Lower leg skin (tissue), 4 donors: ENCODE measurements around the gene ZNF337. TPM values are rescaled to one million over a fixed set of nuclear protein-coding genes. Genes with fewer than 3 reads are reported as not detected.

Source experiments
- DNase-seq, 2 donors: peaks; one replicate each; pipeline ENCODE4 v3.0.0-alpha.2; 2019; ENCODE audit warnings: low spot score in 2 of 2
- H3K4me3 ChIP-seq: fragments of 200-600 bp; sonication (generic); 2 replicates; pipeline ENCODE4 v1.5.1; 2017; ENCODE audit warnings: mild to moderate bottlenecking, low read depth; ENCODE audit not compliant: poor library complexity, severe bottlenecking
- CTCF ChIP-seq, 3 donors: fragments of 450-650 bp; IDR thresholded peaks; one replicate each; pipeline ENCODE4 v1.5.1; 2016; ENCODE audit warnings: antibody characterized with exemption in 3 of 3, mild to moderate bottlenecking in 3 of 3, moderate library complexity in 2 of 3
- POLR2A ChIP-seq, 2 donors: fragments of 450-650 bp; IDR thresholded peaks; one replicate each; pipeline ENCODE4 v1.6.1; 2016 to 2017; ENCODE audit warnings: antibody characterized with exemption in 2 of 2, mild to moderate bottlenecking in 1 of 2, moderate library complexity in 1 of 2
- WGBS, 2 donors: methylation state at CpG; one replicate each; pipeline ENCODE4 v1.1.5; 2018; 5-methylcytosine and 5-hydroxymethylcytosine counted together
- intact Hi-C: fragments of 100-400 bp; cut with DNase I; formaldehyde crosslinking; loops from one replicate; pipeline ENCODE4 v1.15.0; 2023; ENCODE audit warnings: low total_unique reads
- total RNA-seq, 4 donors: library from RNA; depleted of rRNA; stranded (reverse); fragments of >200 nt; gene quantifications; one replicate each; pipeline ENCODE4 v1.1.0, GENCODE V29; 2016

The ZNF337 gene
- total RNA-seq, 4 donors from 2014 or later = 10.7 to 18.9 (median 13.4) TPM

- no peak for TF ChIP-seq POLR2A (IDR thresholded peaks at IDR 0.05)
- intact Hi-C loops = no loop called here
- DNase-seq = no peak
- 87 to 89% methylated on average over 9 of the region's 9 CpGs for WGBS, 2 donors
- H3K4me3 ChIP-seq = no peak overlapping the region
These were observed 69.9 kb downstream of the ZNF337 start for GRCh38 chr20:25626779-25627178.

GRCh38 chr20:25624500-25624939 lies 72.1 kb downstream of the ZNF337 start:
- no peak for DNase-seq
- intact Hi-C loops = no loop called here
- TF ChIP-seq POLR2A (IDR thresholded peaks at IDR 0.05) (no peak), CTCF (IDR thresholded peaks at IDR 0.05) (no peak)
- peak overlapping the region; percentile 60 for H3K4me3 ChIP-seq
- 35 to 40% methylated on average over 17 of the region's 17 CpGs for WGBS, 2 donors

Other genes with a start within 250 kb of the ZNF337 start
- 1 to 10 TPM; 2.1 to 4.7 (median 3.7) TPM for gene NINL, start 111.3 kb downstream of the ZNF337 start, total RNA-seq
- gene NANP, start 72.8 kb downstream of the ZNF337 start, total RNA-seq = 1 to 10 TPM; 3.2 to 4.3 (median 3.6) TPM